ENCODE measurements around the gene RTKN2. TPM values are rescaled to one million over a fixed set of nuclear protein-coding genes. Genes with fewer than 3 reads are reported as not detected.

RTKN2 gene
- total and polyA plus RNA-seq, 2 donors (not counting 1 experiment from before 2014, with no cell fraction given): 0.07 to 0.22 TPM

GRCh38 chr10:62214364-62214874 is 54.2 kb downstream of the RTKN2 start:
- Mint-ChIP-seq H3K4me1 (no peaks in the 10 kb centered on the region), H3K4me3 (no peak overlapping the region), H3K27ac (no peak overlapping the region), H3K9me3 (ENCODE audit: insufficient read depth) (peaks cover 3% of the 10 kb centered on the region), H3K27me3 (no peaks in the 10 kb centered on the region)
- H4K20me1 ChIP-seq (ENCODE audit: control insufficient read depth, insufficient read depth, low read length, poor library complexity, severe bottlenecking): no peaks in the 10 kb centered on the region
- H3K27ac ChIP-seq (ENCODE audit: low read length in 2 of 2): no peak overlapping the region
- H3K4me2 ChIP-seq (replicated peaks; ENCODE audit: low read depth, low read length, poor library complexity, severe bottlenecking): no peak overlapping the region
- no peak overlapping the region for H2AFZ ChIP-seq (ENCODE audit: insufficient read depth, low read depth, low read length, poor library complexity, severe bottlenecking)
- no peaks in the 10 kb centered on the region for H3K4me1 ChIP-seq (ENCODE audit: control insufficient read depth in 2 of 2, insufficient read depth in 2 of 2, low read length in 2 of 2)
- TF ChIP-seq EZH2 (IDR thresholded peaks at IDR 0.05; ENCODE audit: borderline replicate concordance, insufficient read depth, low read depth, low read length, poor library complexity, severe bottlenecking) (no peak), CTCF (IDR thresholded peaks at IDR 0.05) (no peak)
- H3K4me3 ChIP-seq (ENCODE audit: control extremely low read depth in 1 of 5, extremely low read depth in 1 of 5, insufficient read depth in 1 of 5, low read depth in 2 of 5, low read length in 4 of 5): no peak overlapping the region
- no peaks in the 10 kb centered on the region for H3K9me3 ChIP-seq (ENCODE audit: control extremely low read depth in 1 of 3, control insufficient read depth in 2 of 3, insufficient read depth in 1 of 3, low read length in 2 of 3)
- DNase-seq: no peak
- intact Hi-C loops (cut with micrococcal nuclease): no loop called here
- POLR2A ChIA-PET: no interaction called here
- H3K9ac ChIP-seq (ENCODE audit: low read length): no peak overlapping the region
- no CpG with 5 or more reads among the region's 3 CpGs for WGBS (ENCODE audit: insufficient coverage)
- H3K36me3 ChIP-seq (replicated peaks in 1 of 2; ENCODE audit: control extremely low read depth in 1 of 2, control insufficient read depth in 1 of 2, extremely low read depth in 1 of 2, insufficient read depth in 2 of 2, low read length in 1 of 2): no peaks in the 10 kb centered on the region
- no peaks in the 10 kb centered on the region for H3K27me3 ChIP-seq (replicated peaks in 1 of 4; ENCODE audit: control extremely low read depth in 1 of 4, control insufficient read depth in 3 of 4, insufficient read depth in 4 of 4, low read length in 3 of 4)
- H3K79me2 ChIP-seq (ENCODE audit: control insufficient read depth, insufficient read depth, low read length): no peaks in the 10 kb centered on the region
- CTCF ChIA-PET: no interaction called here
- no peak for ATAC-seq (ENCODE audit: low read depth)

- Histone ChIP-seq H3K36me3 (replicated peaks in 1 of 2; ENCODE audit: control extremely low read depth in 1 of 2, control insufficient read depth in 1 of 2, extremely low read depth in 1 of 2, insufficient read depth in 2 of 2, low read length in 1 of 2) (no peaks in the 10 kb centered on the region), H3K4me3 (ENCODE audit: control extremely low read depth in 1 of 5, extremely low read depth in 1 of 5, insufficient read depth in 1 of 5, low read depth in 2 of 5, low read length in 4 of 5) (no peak overlapping the region), H3K27me3 (replicated peaks in 1 of 4; ENCODE audit: control extremely low read depth in 1 of 4, control insufficient read depth in 3 of 4, insufficient read depth in 4 of 4, low read length in 3 of 4) (no peaks in the 10 kb centered on the region), H3K79me2 (ENCODE audit: control insufficient read depth, insufficient read depth, low read length) (no peaks in the 10 kb centered on the region), H3K9me3 (ENCODE audit: control extremely low read depth in 1 of 3, control insufficient read depth in 2 of 3, insufficient read depth in 1 of 3, low read length in 2 of 3) (peaks cover 0 to 3% (median 0%) of the 10 kb centered on the region in 3 donors), H3K9ac (ENCODE audit: low read length) (no peak overlapping the region), H3K4me1 (ENCODE audit: control insufficient read depth in 2 of 2, insufficient read depth in 2 of 2, low read length in 2 of 2) (peaks cover 0 to 6% of the 10 kb centered on the region in 2 donors), H3K27ac (ENCODE audit: low read length in 2 of 2) (no peak overlapping the region), H3K4me2 (replicated peaks; ENCODE audit: low read depth, low read length, poor library complexity, severe bottlenecking) (no peak overlapping the region), H2AFZ (ENCODE audit: insufficient read depth, low read depth, low read length, poor library complexity, severe bottlenecking) (no peak overlapping the region), H4K20me1 (ENCODE audit: control insufficient read depth, insufficient read depth, low read length, poor library complexity, severe bottlenecking) (no peaks in the 10 kb centered on the region)
- Mint-ChIP-seq H3K27me3 (no peaks in the 10 kb centered on the region), H3K9me3 (ENCODE audit: insufficient read depth) (no peaks in the 10 kb centered on the region), H3K4me3 (no peak overlapping the region), H3K27ac (no peak overlapping the region), H3K4me1 (peaks cover 6% of the 10 kb centered on the region)
- no peak for DNase-seq
- TF ChIP-seq EZH2 (IDR thresholded peaks at IDR 0.05; ENCODE audit: borderline replicate concordance, insufficient read depth, low read depth, low read length, poor library complexity, severe bottlenecking): no peak
- no peak for TF ChIP-seq CTCF (IDR thresholded peaks at IDR 0.05)
- intact Hi-C loops (cut with micrococcal nuclease): no loop called here
- WGBS (ENCODE audit: insufficient coverage): no CpG with 5 or more reads among the region's 2 CpGs
- ATAC-seq (ENCODE audit: low read depth): no peak
- CTCF ChIA-PET: interaction anchor here (0.5 to 0.6 kb wide), 2 partner anchors 167 to 181 kb away, joined by 3 read pairs; no protein-coding TSS in a partner anchor
- POLR2A ChIA-PET: no interaction called here
Measured at GRCh38 chr10:62205750-62206399, 62.8 kb downstream of the RTKN2 start.
